ENCODE measurements around the gene ACO2.
A peak's percentile ranks its signal among the peaks of the same experiment; 100 is the strongest.

Gene ACO2

GRCh38 chr22:41478473-41478872 is 9.6 kb downstream of the ACO2 start:
- no peak for TF ChIP-seq CTCF (IDR thresholded peaks at IDR 0.05; ENCODE audit: insufficient read depth, low read depth, low read length, missing control alignments)
- no peak overlapping the region for H3K4me3 ChIP-seq (ENCODE audit: low read length)
- DNase-seq (ENCODE audit: low read depth), result no peak

GRCh38 chr22:41478891-41479521 is 10.1 kb downstream of the ACO2 start:
- H3K4me3 ChIP-seq (ENCODE audit: low read length), result no peak overlapping the region
- TF ChIP-seq CTCF (IDR thresholded peaks at IDR 0.05; ENCODE audit: insufficient read depth, low read depth, low read length, missing control alignments), result no peak
- DNase-seq (ENCODE audit: low read depth), result peak; percentile 13

GRCh38 chr22:41479671-41480396 is 10.9 kb downstream of the ACO2 start:
- no peak overlapping the region for H3K4me3 ChIP-seq (ENCODE audit: low read length)
- TF ChIP-seq CTCF (IDR thresholded peaks at IDR 0.05; ENCODE audit: insufficient read depth, low read depth, low read length, missing control alignments), result no peak
- no peak for DNase-seq (ENCODE audit: low read depth)

- no peak for DNase-seq (ENCODE audit: low read depth)
- no peak for TF ChIP-seq CTCF (IDR thresholded peaks at IDR 0.05; ENCODE audit: insufficient read depth, low read depth, low read length, missing control alignments)
- H3K4me3 ChIP-seq (ENCODE audit: low read length), result no peak overlapping the region
These were observed 11.4 kb downstream of the ACO2 start for GRCh38 chr22:41480397-41480735.

GRCh38 chr22:41481131-41481830 is 12.4 kb downstream of the ACO2 start:
- DNase-seq (ENCODE audit: low read depth), result no peak
- no peak for TF ChIP-seq CTCF (IDR thresholded peaks at IDR 0.05; ENCODE audit: insufficient read depth, low read depth, low read length, missing control alignments)
- no peak overlapping the region for H3K4me3 ChIP-seq (ENCODE audit: low read length)

- H3K4me3 ChIP-seq (ENCODE audit: low read length), result no peak overlapping the region
- no peak for DNase-seq (ENCODE audit: low read depth)
- no peak for TF ChIP-seq CTCF (IDR thresholded peaks at IDR 0.05; ENCODE audit: insufficient read depth, low read depth, low read length, missing control alignments)
These were observed 13.0 kb downstream of the ACO2 start for GRCh38 chr22:41481925-41482318.

All from epithelial cell of esophagus (primary cell).